Measurements from ENCODE around the gene ARHGEF10L.
A peak's percentile ranks its signal among the peaks of the same experiment; 100 is the strongest.

The ARHGEF10L gene

GRCh38 chr1:17569200-17570139, 30.0 kb downstream of the ARHGEF10L start:
- H3K4me3 ChIP-seq (ENCODE audit: low read depth, low read length), result no peak overlapping the region
- peak; percentile 74 for DNase-seq (ENCODE audit: low read depth)
- no peak for TF ChIP-seq CTCF (conservative IDR thresholded peaks at IDR 0.05; ENCODE audit: low read depth, low read length)

- DNase-seq (ENCODE audit: low read depth), result no peak
- TF ChIP-seq CTCF (conservative IDR thresholded peaks at IDR 0.05; ENCODE audit: low read depth, low read length), result no peak
- no peak overlapping the region for H3K4me3 ChIP-seq (ENCODE audit: low read depth, low read length)
Measured at GRCh38 chr1:17570228-17570627, 30.7 kb downstream of the ARHGEF10L start.

- no peak for TF ChIP-seq CTCF (conservative IDR thresholded peaks at IDR 0.05; ENCODE audit: low read depth, low read length)
- no peak for DNase-seq (ENCODE audit: low read depth)
- H3K4me3 ChIP-seq (ENCODE audit: low read depth, low read length), result no peak overlapping the region
Measured at GRCh38 chr1:17572264-17572985, 32.9 kb downstream of the ARHGEF10L start.

GRCh38 chr1:17573518-17574041, 34.1 kb downstream of the ARHGEF10L start:
- no peak for DNase-seq (ENCODE audit: low read depth)
- no peak for TF ChIP-seq CTCF (conservative IDR thresholded peaks at IDR 0.05; ENCODE audit: low read depth, low read length)
- H3K4me3 ChIP-seq (ENCODE audit: low read depth, low read length), result no peak overlapping the region

GRCh38 chr1:17574516-17574915, 35.0 kb downstream of the ARHGEF10L start:
- no peak for DNase-seq (ENCODE audit: low read depth)
- peak; percentile 43 for TF ChIP-seq CTCF (conservative IDR thresholded peaks at IDR 0.05; ENCODE audit: low read depth, low read length)
- no peak overlapping the region for H3K4me3 ChIP-seq (ENCODE audit: low read depth, low read length)

- H3K4me3 ChIP-seq (ENCODE audit: low read depth, low read length), result no peak overlapping the region
- no peak for TF ChIP-seq CTCF (conservative IDR thresholded peaks at IDR 0.05; ENCODE audit: low read depth, low read length)
- DNase-seq (ENCODE audit: low read depth), result no peak
Measured at GRCh38 chr1:17575797-17576518, 36.5 kb downstream of the ARHGEF10L start.

Data from choroid plexus epithelial cell (primary cell).